ENCODE data around the gene SEMA3G. TPM values are rescaled to one million over a fixed set of nuclear protein-coding genes. Genes with fewer than 3 reads are reported as not detected.

The SEMA3G gene
- total and polyA plus RNA-seq, 2 donors (not counting 1 experiment from before 2014, with no cell fraction given) = 0.02 to 0.17 TPM

- DNase-seq (ENCODE audit: low read depth in 2 of 2) = no peak
- no peak overlapping the region for H3K27ac ChIP-seq (ENCODE audit: insufficient read depth, low read length)
- H3K36me3 ChIP-seq (ENCODE audit: control insufficient read depth, insufficient read depth, low read length) = no peaks in the 10 kb centered on the region
- H3K4me3 ChIP-seq (replicated peaks in 1 of 4; ENCODE audit: control extremely low read depth in 1 of 4, insufficient read depth in 1 of 4, low read depth in 3 of 4, low read length in 4 of 4) = no peak overlapping the region
- H3K27me3 ChIP-seq (ENCODE audit: control insufficient read depth, insufficient read depth, low read length) = no peaks in the 10 kb centered on the region
- no peak overlapping the region for H3K4me2 ChIP-seq (ENCODE audit: extremely low read depth, insufficient read depth, low read length)
- no peak overlapping the region for H3K9ac ChIP-seq (ENCODE audit: insufficient read depth, low read length)
- H3K79me2 ChIP-seq (ENCODE audit: control insufficient read depth, insufficient read depth, low read length) = no peaks in the 10 kb centered on the region
- no peaks in the 10 kb centered on the region for H3K4me1 ChIP-seq (ENCODE audit: control insufficient read depth, extremely low read depth, insufficient read depth, low read length)
- TF ChIP-seq EZH2 (IDR thresholded peaks at IDR 0.05; ENCODE audit: low read length, missing control alignments) = no peak
- TF ChIP-seq, protein P1, sequence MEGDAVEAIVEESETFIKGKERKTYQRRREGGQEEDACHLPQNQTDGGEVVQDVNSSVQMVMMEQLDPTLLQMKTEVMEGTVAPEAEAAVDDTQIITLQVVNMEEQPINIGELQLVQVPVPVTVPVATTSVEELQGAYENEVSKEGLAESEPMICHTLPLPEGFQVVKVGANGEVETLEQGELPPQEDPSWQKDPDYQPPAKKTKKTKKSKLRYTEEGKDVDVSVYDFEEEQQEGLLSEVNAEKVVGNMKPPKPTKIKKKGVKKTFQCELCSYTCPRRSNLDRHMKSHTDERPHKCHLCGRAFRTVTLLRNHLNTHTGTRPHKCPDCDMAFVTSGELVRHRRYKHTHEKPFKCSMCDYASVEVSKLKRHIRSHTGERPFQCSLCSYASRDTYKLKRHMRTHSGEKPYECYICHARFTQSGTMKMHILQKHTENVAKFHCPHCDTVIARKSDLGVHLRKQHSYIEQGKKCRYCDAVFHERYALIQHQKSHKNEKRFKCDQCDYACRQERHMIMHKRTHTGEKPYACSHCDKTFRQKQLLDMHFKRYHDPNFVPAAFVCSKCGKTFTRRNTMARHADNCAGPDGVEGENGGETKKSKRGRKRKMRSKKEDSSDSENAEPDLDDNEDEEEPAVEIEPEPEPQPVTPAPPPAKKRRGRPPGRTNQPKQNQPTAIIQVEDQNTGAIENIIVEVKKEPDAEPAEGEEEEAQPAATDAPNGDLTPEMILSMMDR (conservative IDR thresholded peaks at IDR 0.05 in 1 of 2, IDR thresholded peaks at IDR 0.05 in 1 of 2; ENCODE audit: low read depth in 1 of 2, low read length in 2 of 2) = no peak
- no peak overlapping the region for H2AFZ ChIP-seq (ENCODE audit: low read length)
- H4K20me1 ChIP-seq (ENCODE audit: control insufficient read depth, extremely low read depth, insufficient read depth, low read length) = no peaks in the 10 kb centered on the region
- no peaks in the 10 kb centered on the region for H3K9me3 ChIP-seq (ENCODE audit: control insufficient read depth, insufficient read depth, low read depth, low read length)
Observed at GRCh38 chr3:52422669-52423068, 22.2 kb downstream of the SEMA3G start.

GRCh38 chr3:52420388-52420787 is 24.5 kb downstream of the SEMA3G start:
- Histone ChIP-seq H3K9ac (ENCODE audit: insufficient read depth, low read length) (no peak overlapping the region), H3K27ac (ENCODE audit: insufficient read depth, low read length) (no peak overlapping the region), H3K9me3 (ENCODE audit: control insufficient read depth, insufficient read depth, low read depth, low read length) (no peaks in the 10 kb centered on the region), H2AFZ (ENCODE audit: low read length) (no peak overlapping the region), H3K27me3 (ENCODE audit: control insufficient read depth, insufficient read depth, low read length) (no peaks in the 10 kb centered on the region), H3K79me2 (ENCODE audit: control insufficient read depth, insufficient read depth, low read length) (no peaks in the 10 kb centered on the region), H3K4me2 (ENCODE audit: extremely low read depth, insufficient read depth, low read length) (no peak overlapping the region), H3K4me3 (replicated peaks in 1 of 4; ENCODE audit: control extremely low read depth in 1 of 4, insufficient read depth in 1 of 4, low read depth in 3 of 4, low read length in 4 of 4) (no peak overlapping the region), H3K4me1 (ENCODE audit: control insufficient read depth, extremely low read depth, insufficient read depth, low read length) (no peaks in the 10 kb centered on the region), H3K36me3 (ENCODE audit: control insufficient read depth, insufficient read depth, low read length) (no peaks in the 10 kb centered on the region), H4K20me1 (ENCODE audit: control insufficient read depth, extremely low read depth, insufficient read depth, low read length) (no peaks in the 10 kb centered on the region)
- no peak for TF ChIP-seq EZH2 (IDR thresholded peaks at IDR 0.05; ENCODE audit: low read length, missing control alignments)
- TF ChIP-seq, protein P1 (conservative IDR thresholded peaks at IDR 0.05 in 1 of 2, IDR thresholded peaks at IDR 0.05 in 1 of 2; ENCODE audit: low read depth in 1 of 2, low read length in 2 of 2) = no peak
- DNase-seq (ENCODE audit: low read depth in 2 of 2) = no peak

GRCh38 chr3:52415800-52416199 is 29.1 kb downstream of the SEMA3G start:
- Histone ChIP-seq H4K20me1 (ENCODE audit: control insufficient read depth, extremely low read depth, insufficient read depth, low read length) (no peaks in the 10 kb centered on the region), H3K4me1 (ENCODE audit: control insufficient read depth, extremely low read depth, insufficient read depth, low read length) (peaks cover 11% of the 10 kb centered on the region), H2AFZ (ENCODE audit: low read length) (no peak overlapping the region), H3K4me3 (replicated peaks in 1 of 4; ENCODE audit: control extremely low read depth in 1 of 4, insufficient read depth in 1 of 4, low read depth in 3 of 4, low read length in 4 of 4) (no peak overlapping the region), H3K27me3 (ENCODE audit: control insufficient read depth, insufficient read depth, low read length) (no peaks in the 10 kb centered on the region), H3K9me3 (ENCODE audit: control insufficient read depth, insufficient read depth, low read depth, low read length) (no peaks in the 10 kb centered on the region), H3K79me2 (ENCODE audit: control insufficient read depth, insufficient read depth, low read length) (peaks cover 13% of the 10 kb centered on the region), H3K36me3 (ENCODE audit: control insufficient read depth, insufficient read depth, low read length) (no peaks in the 10 kb centered on the region), H3K9ac (ENCODE audit: insufficient read depth, low read length) (no peak overlapping the region), H3K4me2 (ENCODE audit: extremely low read depth, insufficient read depth, low read length) (no peak overlapping the region), H3K27ac (ENCODE audit: insufficient read depth, low read length) (no peak overlapping the region)
- DNase-seq (ENCODE audit: low read depth in 2 of 2) = no peak
- TF ChIP-seq, protein P1 (conservative IDR thresholded peaks at IDR 0.05 in 1 of 2, IDR thresholded peaks at IDR 0.05 in 1 of 2; ENCODE audit: low read depth in 1 of 2, low read length in 2 of 2) = no peak
- TF ChIP-seq EZH2 (IDR thresholded peaks at IDR 0.05; ENCODE audit: low read length, missing control alignments) = no peak
